HEK293 (cell line): Measurements from ENCODE around the gene RGS7.

Experiments used
- CTCF ChIA-PET: fragments of 350-600 bp; formaldehyde crosslinking; extraction: SDS; loops from one replicate; lab custom pipeline; 2021; ENCODE audit warnings: antibody characterized with exemption; lab: Yijun Ruan, JAX
- POLR2A ChIA-PET: fragments of 300-600 bp; formaldehyde crosslinking; extraction: SDS; loops from one replicate; lab custom pipeline; 2020; ENCODE audit warnings: antibody characterized with exemption, inconsistent platforms; lab: Yijun Ruan, JAX
- H3K27ac ChIP-seq: fragments of 200-500 bp; sonication (Bioruptor generic); 2 replicates; pipeline ENCODE4 v1.5.1; 2014; ENCODE audit warnings: low read depth, low read length, control low read depth, inconsistent platforms; ENCODE audit errors: extremely low read depth
- H3K36me3 ChIP-seq, 2 experiments: fragments of 200-500 bp in 1 of 2; sonication (Bioruptor generic) in 1 of 2; 1 replicate in 1 of 2; 2 replicates in 1 of 2; pipeline ENCODE4 v1.5.1; 2014 to 2017; ENCODE audit warnings: inconsistent platforms in 2 of 2, low read length in 2 of 2; ENCODE audit not compliant: control insufficient read depth in 2 of 2, insufficient read depth in 1 of 2
- H3K4me1 ChIP-seq: fragments of 200-500 bp; sonication (Bioruptor generic); 2 replicates; pipeline ENCODE4 v1.5.1; 2014; ENCODE audit warnings: mild to moderate bottlenecking, low read length, inconsistent platforms; ENCODE audit not compliant: control insufficient read depth, insufficient read depth
- H3K4me3 ChIP-seq: 2 replicates; pipeline ENCODE4 v1.5.1; 2011; ENCODE audit warnings: low read depth, mild to moderate bottlenecking, control low read depth, low read length, moderate library complexity
- H3K9me3 ChIP-seq: fragments of 200-500 bp; sonication (Bioruptor generic); 2 replicates; pipeline ENCODE4 v1.5.1; 2014; ENCODE audit warnings: low read depth, low read length, inconsistent platforms; ENCODE audit not compliant: control insufficient read depth, insufficient read depth
- KLF7 ChIP-seq: fragments of 450-650 bp; formaldehyde crosslinking; IDR thresholded peaks from 2 replicates; pipeline ENCODE4 v1.5.1; 2016; ENCODE audit warnings: missing biosample characterization, missing genetic modification characterization, borderline replicate concordance
- OVOL3 ChIP-seq: fragments of 450-650 bp; formaldehyde crosslinking; IDR thresholded peaks from 2 replicates; pipeline ENCODE4 v1.5.1; 2016; ENCODE audit warnings: missing biosample characterization, missing genetic modification characterization
- SCRT2 ChIP-seq: fragments of 450-650 bp; formaldehyde crosslinking; IDR thresholded peaks from 2 replicates; pipeline ENCODE4 v1.5.1; 2016; ENCODE audit warnings: missing biosample characterization, missing genetic modification characterization
- SETDB1 ChIP-seq: IDR thresholded peaks from one replicate; pipeline ENCODE4 v1.6.1; 2017; ENCODE audit warnings: mild to moderate bottlenecking, low read length, moderate library complexity, mixed read lengths; ENCODE audit not compliant: insufficient read length
- SP2 ChIP-seq: fragments of 450-650 bp; formaldehyde crosslinking; IDR thresholded peaks from 2 replicates; pipeline ENCODE4 v1.5.1; 2016; ENCODE audit warnings: missing biosample characterization, missing genetic modification characterization
- ZBTB48 ChIP-seq: fragments of 450-650 bp; formaldehyde crosslinking; IDR thresholded peaks from 2 replicates; pipeline ENCODE4 v1.5.1; 2016; ENCODE audit warnings: missing biosample characterization, missing genetic modification characterization
- ZIC2 ChIP-seq: fragments of 450-650 bp; formaldehyde crosslinking; IDR thresholded peaks from 2 replicates; pipeline ENCODE4 v1.5.1; 2016; ENCODE audit warnings: missing biosample characterization, missing genetic modification characterization
- ZNF133 ChIP-seq: fragments of 450-650 bp; formaldehyde crosslinking; IDR thresholded peaks from 2 replicates; pipeline ENCODE4 v1.5.1; 2016; ENCODE audit warnings: missing biosample characterization, missing genetic modification characterization
- ZNF155 ChIP-seq: fragments of 450-650 bp; formaldehyde crosslinking; IDR thresholded peaks from 2 replicates; pipeline ENCODE4 v1.5.1; 2016; ENCODE audit warnings: missing biosample characterization, missing genetic modification characterization
- ZNF18 ChIP-seq: fragments of 450-650 bp; formaldehyde crosslinking; IDR thresholded peaks from 2 replicates; pipeline ENCODE4 v1.5.1; 2016; ENCODE audit warnings: missing biosample characterization, missing genetic modification characterization
- ZNF19 ChIP-seq: fragments of 450-650 bp; formaldehyde crosslinking; IDR thresholded peaks from 2 replicates; pipeline ENCODE4; 2016; ENCODE audit warnings: missing biosample characterization, missing genetic modification characterization, low read depth
- ZNF2 ChIP-seq: fragments of 450-650 bp; formaldehyde crosslinking; IDR thresholded peaks from 2 replicates; pipeline ENCODE4 v1.5.1; 2016; ENCODE audit warnings: missing biosample characterization, missing genetic modification characterization
- ZNF221 ChIP-seq: fragments of 450-650 bp; formaldehyde crosslinking; IDR thresholded peaks from 2 replicates; pipeline ENCODE4 v1.5.1; 2017; ENCODE audit warnings: missing biosample characterization, missing genetic modification characterization, borderline replicate concordance
- ZNF23 ChIP-seq: fragments of 450-650 bp; formaldehyde crosslinking; IDR thresholded peaks from 2 replicates; pipeline ENCODE4 v1.5.1; 2016; ENCODE audit warnings: missing biosample characterization, missing genetic modification characterization, borderline replicate concordance
- ZNF239 ChIP-seq: fragments of 450-650 bp; formaldehyde crosslinking; IDR thresholded peaks from 2 replicates; pipeline ENCODE4 v1.5.1; 2016; ENCODE audit warnings: missing biosample characterization, missing genetic modification characterization
- ZNF292 ChIP-seq: fragments of 450-650 bp; formaldehyde crosslinking; IDR thresholded peaks from 2 replicates; pipeline ENCODE4 v1.5.1; 2016; ENCODE audit warnings: low read depth, missing biosample characterization, missing genetic modification characterization, borderline replicate concordance
- ZNF335 ChIP-seq: fragments of 450-650 bp; formaldehyde crosslinking; conservative IDR thresholded peaks from 2 replicates; pipeline ENCODE4 v1.5.1; 2016; ENCODE audit warnings: missing biosample characterization, missing genetic modification characterization
- ZNF394 ChIP-seq: fragments of 450-650 bp; formaldehyde crosslinking; IDR thresholded peaks from 2 replicates; pipeline ENCODE4 v1.5.1; 2016; ENCODE audit warnings: missing biosample characterization, missing genetic modification characterization, mild to moderate bottlenecking, moderate library complexity, borderline replicate concordance
- ZNF624 ChIP-seq: fragments of 450-650 bp; formaldehyde crosslinking; IDR thresholded peaks from 2 replicates; pipeline ENCODE4 v1.5.1; 2017; ENCODE audit warnings: missing biosample characterization, missing genetic modification characterization
- ZNF626 ChIP-seq: fragments of 450-650 bp; sonication (Bioruptor Pico); formaldehyde crosslinking; IDR thresholded peaks from 2 replicates; pipeline ENCODE4 v1.5.1; 2018; ENCODE audit warnings: missing biosample characterization, missing genetic modification characterization, inconsistent platforms
- TF ChIP-seq, protein P1 (sequence below): fragments of 450-650 bp; formaldehyde crosslinking; IDR thresholded peaks from 2 replicates; pipeline ENCODE4 v1.5.1; 2016; ENCODE audit warnings: missing biosample characterization, missing genetic modification characterization
- TF ChIP-seq, protein P2 (sequence below): fragments of 450-650 bp; formaldehyde crosslinking; optimal IDR thresholded peaks from 2 replicates; pipeline ENCODE3; 2016; ENCODE audit warnings: missing biosample characterization, mild to moderate bottlenecking, missing genetic modification characterization
- TF ChIP-seq, protein P3 (sequence below): fragments of 450-650 bp; formaldehyde crosslinking; IDR thresholded peaks from 2 replicates; pipeline ENCODE4 v1.5.1; 2016; ENCODE audit warnings: missing biosample characterization, missing genetic modification characterization

The RGS7 gene

GRCh38 chr1:241215683-241216082 is 141.3 kb downstream of the RGS7 start:
- CTCF ChIA-PET: no interaction called here
- Histone ChIP-seq H3K9me3 (no peaks in the 10 kb centered on the region), H3K36me3 (no peaks in the 10 kb centered on the region), H3K27ac (no peak overlapping the region), H3K4me3 (no peak overlapping the region), H3K4me1 (no peaks in the 10 kb centered on the region)
- POLR2A ChIA-PET: no interaction called here
- TF ChIP-seq SP2 (tag by site-specific recombination): no peak
- TF ChIP-seq ZNF626: no peak
- no peak for TF ChIP-seq SETDB1
- no peak for TF ChIP-seq ZNF335
- no peak for TF ChIP-seq ZNF2 (tag by site-specific recombination)
- TF ChIP-seq, protein P1, sequence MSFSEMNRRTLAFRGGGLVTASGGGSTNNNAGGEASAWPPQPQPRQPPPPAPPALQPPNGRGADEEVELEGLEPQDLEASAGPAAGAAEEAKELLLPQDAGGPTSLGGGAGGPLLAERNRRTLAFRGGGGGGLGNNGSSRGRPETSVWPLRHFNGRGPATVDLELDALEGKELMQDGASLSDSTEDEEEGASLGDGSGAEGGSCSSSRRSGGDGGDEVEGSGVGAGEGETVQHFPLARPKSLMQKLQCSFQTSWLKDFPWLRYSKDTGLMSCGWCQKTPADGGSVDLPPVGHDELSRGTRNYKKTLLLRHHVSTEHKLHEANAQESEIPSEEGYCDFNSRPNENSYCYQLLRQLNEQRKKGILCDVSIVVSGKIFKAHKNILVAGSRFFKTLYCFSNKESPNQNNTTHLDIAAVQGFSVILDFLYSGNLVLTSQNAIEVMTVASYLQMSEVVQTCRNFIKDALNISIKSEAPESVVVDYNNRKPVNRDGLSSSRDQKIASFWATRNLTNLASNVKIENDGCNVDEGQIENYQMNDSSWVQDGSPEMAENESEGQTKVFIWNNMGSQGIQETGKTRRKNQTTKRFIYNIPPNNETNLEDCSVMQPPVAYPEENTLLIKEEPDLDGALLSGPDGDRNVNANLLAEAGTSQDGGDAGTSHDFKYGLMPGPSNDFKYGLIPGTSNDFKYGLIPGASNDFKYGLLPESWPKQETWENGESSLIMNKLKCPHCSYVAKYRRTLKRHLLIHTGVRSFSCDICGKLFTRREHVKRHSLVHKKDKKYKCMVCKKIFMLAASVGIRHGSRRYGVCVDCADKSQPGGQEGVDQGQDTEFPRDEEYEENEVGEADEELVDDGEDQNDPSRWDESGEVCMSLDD: no peak
- TF ChIP-seq, protein P2, sequence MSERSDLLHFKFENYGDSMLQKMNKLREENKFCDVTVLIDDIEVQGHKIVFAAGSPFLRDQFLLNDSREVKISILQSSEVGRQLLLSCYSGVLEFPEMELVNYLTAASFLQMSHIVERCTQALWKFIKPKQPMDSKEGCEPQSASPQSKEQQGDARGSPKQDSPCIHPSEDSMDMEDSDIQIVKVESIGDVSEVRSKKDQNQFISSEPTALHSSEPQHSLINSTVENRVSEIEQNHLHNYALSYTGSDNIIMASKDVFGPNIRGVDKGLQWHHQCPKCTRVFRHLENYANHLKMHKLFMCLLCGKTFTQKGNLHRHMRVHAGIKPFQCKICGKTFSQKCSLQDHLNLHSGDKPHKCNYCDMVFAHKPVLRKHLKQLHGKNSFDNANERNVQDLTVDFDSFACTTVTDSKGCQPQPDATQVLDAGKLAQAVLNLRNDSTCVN (tag by site-specific recombination): no peak
- TF ChIP-seq ZNF23 (tag by site-specific recombination): no peak
- TF ChIP-seq SCRT2 (tag by site-specific recombination): no peak

- Histone ChIP-seq H3K4me3 (no peak overlapping the region), H3K27ac (no peak overlapping the region), H3K4me1 (no peaks in the 10 kb centered on the region), H3K9me3 (no peaks in the 10 kb centered on the region), H3K36me3 (no peaks in the 10 kb centered on the region)
- TF ChIP-seq ZBTB48 (tag by site-specific recombination) (no peak), ZNF155 (tag by site-specific recombination) (no peak), ZNF292 (tag by site-specific recombination) (no peak), ZNF624 (tag by site-specific recombination) (no peak), OVOL3 (tag by site-specific recombination) (no peak), ZNF221 (tag by site-specific recombination) (no peak), ZNF18 (tag by site-specific recombination) (no peak), ZNF394 (tag by site-specific recombination) (no peak), ZIC2 (tag by site-specific recombination) (no peak), ZNF239 (no peak), KLF7 (no peak), ZNF133 (no peak), ZNF19 (tag by site-specific recombination) (no peak), ZNF626 (no peak)
- TF ChIP-seq, protein P3, sequence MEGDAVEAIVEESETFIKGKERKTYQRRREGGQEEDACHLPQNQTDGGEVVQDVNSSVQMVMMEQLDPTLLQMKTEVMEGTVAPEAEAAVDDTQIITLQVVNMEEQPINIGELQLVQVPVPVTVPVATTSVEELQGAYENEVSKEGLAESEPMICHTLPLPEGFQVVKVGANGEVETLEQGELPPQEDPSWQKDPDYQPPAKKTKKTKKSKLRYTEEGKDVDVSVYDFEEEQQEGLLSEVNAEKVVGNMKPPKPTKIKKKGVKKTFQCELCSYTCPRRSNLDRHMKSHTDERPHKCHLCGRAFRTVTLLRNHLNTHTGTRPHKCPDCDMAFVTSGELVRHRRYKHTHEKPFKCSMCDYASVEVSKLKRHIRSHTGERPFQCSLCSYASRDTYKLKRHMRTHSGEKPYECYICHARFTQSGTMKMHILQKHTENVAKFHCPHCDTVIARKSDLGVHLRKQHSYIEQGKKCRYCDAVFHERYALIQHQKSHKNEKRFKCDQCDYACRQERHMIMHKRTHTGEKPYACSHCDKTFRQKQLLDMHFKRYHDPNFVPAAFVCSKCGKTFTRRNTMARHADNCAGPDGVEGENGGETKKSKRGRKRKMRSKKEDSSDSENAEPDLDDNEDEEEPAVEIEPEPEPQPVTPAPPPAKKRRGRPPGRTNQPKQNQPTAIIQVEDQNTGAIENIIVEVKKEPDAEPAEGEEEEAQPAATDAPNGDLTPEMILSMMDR (tag by site-specific recombination): no peak
- POLR2A ChIA-PET: no interaction called here
- CTCF ChIA-PET: no interaction called here
These were observed 141.8 kb downstream of the RGS7 start for GRCh38 chr1:241215203-241215602.
